Measurements from ENCODE around the gene ELANE. TPM values are rescaled to one million over a fixed set of nuclear protein-coding genes. Genes with fewer than 3 reads are reported as not detected.

The ELANE gene
- total RNA-seq, 1 donor from 2014 or later: 0.58 TPM

DNA sequence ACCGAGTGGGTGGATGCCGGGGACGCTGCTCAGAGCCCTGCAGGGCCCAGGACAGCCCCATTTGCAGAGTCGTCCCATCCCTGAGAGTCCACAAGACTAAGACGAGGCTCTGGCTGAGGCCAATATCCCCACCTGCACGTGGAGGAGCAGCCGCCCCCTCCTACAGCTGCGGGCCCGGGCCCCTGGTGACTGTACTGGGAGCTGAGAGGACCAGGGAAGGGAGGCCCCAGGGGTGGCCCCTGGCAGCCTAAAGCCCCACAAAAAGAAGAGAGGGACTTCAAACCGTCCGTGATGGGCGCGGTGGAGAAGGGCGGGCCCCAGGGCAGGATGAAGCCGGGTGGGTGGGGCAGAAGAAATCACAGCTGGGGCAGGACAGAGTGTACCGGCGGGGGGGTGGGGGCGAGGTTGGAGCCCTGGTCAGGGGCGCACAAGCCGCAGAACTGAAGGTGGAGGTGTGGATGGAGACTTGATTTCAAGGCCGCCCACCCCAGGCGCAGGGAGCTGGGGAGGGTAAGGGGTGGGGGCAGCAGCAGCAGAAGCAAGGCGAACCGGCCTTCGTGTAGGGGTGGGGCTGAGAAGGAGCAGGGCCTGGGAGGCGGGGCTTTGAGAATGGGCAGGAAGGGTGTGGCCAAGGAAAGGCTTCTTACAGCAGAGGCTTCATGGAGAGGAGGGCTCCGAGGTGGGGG, 20.3 kb downstream of the ELANE start:
- peaks cover 38% of the 10 kb centered on the region for H3K36me3 ChIP-seq
- peak; percentile 75 for DNase-seq
- no peaks in the 10 kb centered on the region for H3K27me3 ChIP-seq (ENCODE audit: low read depth)
- H3K9me3 ChIP-seq (replicated peaks): no peaks in the 10 kb centered on the region
- TF ChIP-seq, protein P1, sequence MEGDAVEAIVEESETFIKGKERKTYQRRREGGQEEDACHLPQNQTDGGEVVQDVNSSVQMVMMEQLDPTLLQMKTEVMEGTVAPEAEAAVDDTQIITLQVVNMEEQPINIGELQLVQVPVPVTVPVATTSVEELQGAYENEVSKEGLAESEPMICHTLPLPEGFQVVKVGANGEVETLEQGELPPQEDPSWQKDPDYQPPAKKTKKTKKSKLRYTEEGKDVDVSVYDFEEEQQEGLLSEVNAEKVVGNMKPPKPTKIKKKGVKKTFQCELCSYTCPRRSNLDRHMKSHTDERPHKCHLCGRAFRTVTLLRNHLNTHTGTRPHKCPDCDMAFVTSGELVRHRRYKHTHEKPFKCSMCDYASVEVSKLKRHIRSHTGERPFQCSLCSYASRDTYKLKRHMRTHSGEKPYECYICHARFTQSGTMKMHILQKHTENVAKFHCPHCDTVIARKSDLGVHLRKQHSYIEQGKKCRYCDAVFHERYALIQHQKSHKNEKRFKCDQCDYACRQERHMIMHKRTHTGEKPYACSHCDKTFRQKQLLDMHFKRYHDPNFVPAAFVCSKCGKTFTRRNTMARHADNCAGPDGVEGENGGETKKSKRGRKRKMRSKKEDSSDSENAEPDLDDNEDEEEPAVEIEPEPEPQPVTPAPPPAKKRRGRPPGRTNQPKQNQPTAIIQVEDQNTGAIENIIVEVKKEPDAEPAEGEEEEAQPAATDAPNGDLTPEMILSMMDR (IDR thresholded peaks at IDR 0.05; ENCODE audit: borderline replicate concordance): no peak
- peak overlapping the region; percentile 45 for H3K4me3 ChIP-seq
- intact Hi-C loops (cut with micrococcal nuclease): no loop called here
- peaks cover 41% of the 10 kb centered on the region for H3K4me1 ChIP-seq
- peak overlapping the region; percentile 84 for H3K27ac ChIP-seq (replicated peaks)

DNA sequence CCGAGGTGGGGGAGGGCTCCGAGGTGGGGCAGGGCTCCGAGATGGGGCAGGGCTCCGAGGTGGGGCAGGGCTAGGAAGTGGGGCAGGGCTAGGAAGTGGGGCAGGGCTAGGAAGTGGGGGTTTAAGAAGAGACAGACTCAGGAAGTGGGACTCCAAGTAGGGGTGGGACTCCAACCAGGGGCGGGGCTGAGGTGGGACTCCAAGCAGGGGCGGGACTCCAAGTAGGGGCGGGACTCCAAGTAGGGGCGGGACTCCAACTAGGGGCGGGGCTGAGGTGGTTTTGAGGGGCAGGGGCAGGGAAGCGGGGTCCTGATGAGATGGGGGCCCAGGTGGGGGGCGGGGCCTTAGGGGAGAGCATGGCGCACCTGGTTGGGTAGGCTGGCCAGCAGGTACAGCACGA, 21.0 kb downstream of the ELANE start:
- intact Hi-C loops (cut with micrococcal nuclease): no loop called here
- Histone ChIP-seq H3K4me3 (no peak overlapping the region), H3K9me3 (replicated peaks) (no peaks in the 10 kb centered on the region), H3K27me3 (ENCODE audit: low read depth) (no peaks in the 10 kb centered on the region), H3K4me1 (peaks cover 35% of the 10 kb centered on the region), H3K36me3 (peaks cover 32% of the 10 kb centered on the region), H3K27ac (replicated peaks) (peak overlapping the region; percentile 63)
- TF ChIP-seq, protein P1 (IDR thresholded peaks at IDR 0.05; ENCODE audit: borderline replicate concordance): no peak
- no peak for DNase-seq

DNA sequence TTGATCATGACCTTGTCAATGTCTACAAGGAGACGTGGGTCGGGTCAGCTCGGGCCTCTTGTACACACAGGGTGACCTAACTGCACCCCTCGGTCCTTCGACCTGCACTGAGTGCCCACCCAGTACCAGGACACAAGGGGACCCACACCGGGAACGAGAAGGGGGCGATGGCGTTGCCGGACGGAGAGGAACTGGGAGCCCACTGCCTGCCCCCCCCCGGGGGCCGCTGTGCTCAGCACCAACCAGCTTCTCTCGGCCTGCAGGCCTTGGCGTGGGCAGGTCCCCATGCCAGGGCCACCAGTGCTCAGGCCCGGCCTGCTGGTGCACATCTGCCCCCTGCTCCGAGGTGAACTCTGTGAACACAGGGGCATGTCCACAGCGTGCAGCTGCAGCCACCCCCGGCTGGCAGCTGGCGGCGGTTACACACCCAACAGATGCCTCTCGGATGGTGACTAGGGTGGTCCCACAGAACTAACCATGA, 21.5 kb downstream of the ELANE start:
- H3K27me3 ChIP-seq (ENCODE audit: low read depth): no peaks in the 10 kb centered on the region
- peaks cover 30% of the 10 kb centered on the region for H3K4me1 ChIP-seq
- peak overlapping the region; percentile 63 for H3K27ac ChIP-seq (replicated peaks)
- H3K9me3 ChIP-seq (replicated peaks): no peaks in the 10 kb centered on the region
- DNase-seq: no peak
- intact Hi-C loops (cut with micrococcal nuclease): no loop called here
- TF ChIP-seq, protein P1 (IDR thresholded peaks at IDR 0.05; ENCODE audit: borderline replicate concordance): no peak
- H3K36me3 ChIP-seq: peaks cover 28% of the 10 kb centered on the region
- H3K4me3 ChIP-seq: no peak overlapping the region

DNA sequence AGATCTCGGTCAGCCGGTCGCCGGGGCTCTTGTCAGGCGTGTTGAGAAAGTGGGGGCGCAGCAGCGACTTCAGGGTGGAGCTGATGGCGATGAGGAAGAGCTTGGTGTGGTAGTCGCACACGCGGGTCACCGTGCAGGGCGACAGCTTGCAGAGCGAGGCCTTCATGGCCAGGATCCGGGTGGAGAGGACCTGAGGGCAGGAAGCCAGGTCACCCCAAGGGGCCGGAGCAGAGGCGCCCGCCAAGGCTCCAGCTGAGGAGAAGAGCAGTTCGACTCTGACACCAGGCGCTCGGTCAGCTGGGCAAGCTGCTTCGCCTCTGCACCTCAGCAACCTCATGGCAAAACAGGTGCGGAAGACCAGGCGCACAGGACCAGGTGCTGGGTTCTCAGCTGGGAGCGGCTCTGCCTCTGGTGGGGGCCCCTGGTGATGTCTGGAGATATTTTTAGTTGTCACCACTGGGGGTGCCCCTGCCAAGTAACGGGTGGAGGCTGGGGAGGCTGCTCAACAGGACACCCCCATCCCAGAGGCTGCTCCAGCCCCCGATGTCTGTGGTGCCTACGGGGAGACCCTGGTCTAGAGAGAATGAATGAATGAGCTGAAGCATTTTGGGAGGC, 23.3 kb downstream of the ELANE start:
- Histone ChIP-seq H3K36me3 (peaks cover 34% of the 10 kb centered on the region), H3K4me1 (peaks cover 16% of the 10 kb centered on the region), H3K27me3 (ENCODE audit: low read depth) (no peaks in the 10 kb centered on the region), H3K27ac (replicated peaks) (no peak overlapping the region), H3K9me3 (replicated peaks) (no peaks in the 10 kb centered on the region), H3K4me3 (no peak overlapping the region)
- intact Hi-C loops (cut with micrococcal nuclease): no loop called here
- TF ChIP-seq, protein P1 (IDR thresholded peaks at IDR 0.05; ENCODE audit: borderline replicate concordance): no peak
- DNase-seq: no peak

DNA sequence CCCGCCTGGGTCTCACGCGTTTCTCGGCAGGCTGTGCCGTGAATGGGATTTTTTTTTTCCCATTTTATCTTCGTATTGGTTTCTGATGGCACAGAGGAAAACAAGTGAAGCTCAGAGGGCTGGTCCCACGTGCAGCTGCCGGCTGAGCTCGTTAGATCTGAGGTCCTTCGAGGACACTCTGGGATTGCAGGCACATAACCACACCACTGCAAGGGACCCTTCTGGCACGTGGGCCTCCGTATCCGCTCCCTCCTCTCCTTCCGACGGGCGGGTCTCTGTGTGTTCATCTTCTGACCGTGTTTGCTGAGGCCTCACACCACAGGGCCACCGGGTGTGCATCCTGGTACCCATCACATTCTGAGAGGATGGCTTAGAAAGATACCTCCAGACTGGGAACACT, 24.0 kb downstream of the ELANE start:
- Histone ChIP-seq H3K27ac (replicated peaks) (no peak overlapping the region), H3K9me3 (replicated peaks) (no peaks in the 10 kb centered on the region), H3K27me3 (ENCODE audit: low read depth) (no peaks in the 10 kb centered on the region), H3K36me3 (peaks cover 41% of the 10 kb centered on the region), H3K4me1 (peaks cover 13% of the 10 kb centered on the region), H3K4me3 (no peak overlapping the region)
- TF ChIP-seq, protein P1 (IDR thresholded peaks at IDR 0.05; ENCODE audit: borderline replicate concordance): no peak
- intact Hi-C loops (cut with micrococcal nuclease): no loop called here
- DNase-seq: no peak
